Measurements from ENCODE around the gene COIL.

The COIL gene

DNA sequence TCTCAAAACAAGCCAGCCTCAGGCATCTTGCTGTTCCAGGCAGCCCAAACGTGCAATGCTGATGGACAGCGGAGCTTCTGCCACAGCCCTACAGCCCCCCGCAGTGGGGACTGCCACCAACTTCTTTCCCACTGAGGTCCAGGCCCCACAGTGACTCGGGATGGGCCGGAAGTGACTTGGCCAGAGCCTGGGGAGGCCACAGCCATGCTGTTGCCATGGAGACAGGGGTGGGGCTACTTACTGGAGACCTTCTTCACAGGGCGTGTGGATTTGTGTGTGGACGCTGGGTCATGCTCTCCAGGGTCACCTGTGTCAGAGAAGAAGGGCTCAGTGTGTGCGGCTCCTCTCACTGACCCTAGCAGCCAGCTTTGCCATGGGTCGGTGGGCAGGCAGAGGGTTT is 62.0 kb downstream of the COIL start:
- no peak for FAIRE-seq
- no peak for TF ChIP-seq POLR2AphosphoS5 (IDR thresholded peaks at IDR 0.05; ENCODE audit: low read depth, low read length)
- TF ChIP-seq POLR2A (IDR thresholded peaks at IDR 0.05; ENCODE audit: low read depth, low read length), result no peak
- no peak for TF ChIP-seq TAF1 (IDR thresholded peaks at IDR 0.05; ENCODE audit: borderline replicate concordance, low read depth, low read length)
- no peak for DNase-seq (ENCODE audit: insufficient read length)

DNA sequence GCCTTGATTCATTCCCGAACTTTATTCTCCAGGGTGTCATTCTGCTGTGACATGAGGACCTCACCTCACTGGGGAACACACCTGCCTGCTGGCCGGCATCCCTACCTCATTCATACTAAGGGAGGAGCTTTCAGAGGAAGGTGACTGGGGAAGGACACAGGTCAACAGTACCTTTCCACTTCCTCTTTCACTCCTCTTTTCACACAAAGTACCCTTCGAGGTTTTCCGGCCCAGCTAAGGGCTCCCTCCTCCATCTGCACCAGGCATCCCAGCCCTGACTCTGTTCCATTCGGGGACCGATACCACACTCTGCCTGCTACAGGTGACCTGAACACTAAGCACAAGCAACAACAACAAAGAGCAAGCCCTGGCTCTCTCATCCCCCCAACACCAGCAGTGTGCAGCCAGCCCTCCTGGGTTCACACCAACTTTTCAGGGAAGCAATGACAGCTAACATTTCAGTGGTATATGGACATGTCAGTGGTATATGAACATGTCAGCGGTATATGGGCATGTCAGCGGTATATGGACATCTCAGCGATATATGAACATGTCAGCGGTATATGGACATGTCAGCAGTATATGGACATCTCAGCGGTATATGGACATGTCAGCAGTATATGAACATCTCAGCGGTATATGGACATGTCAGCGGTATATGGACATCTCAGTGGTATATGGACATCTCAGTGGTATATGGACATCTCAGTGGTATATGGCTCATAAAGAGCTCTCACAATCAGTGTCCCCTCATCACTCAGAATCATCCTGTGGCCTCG is 63.0 kb downstream of the COIL start:
- FAIRE-seq (no peak), DNase-seq (ENCODE audit: insufficient read length) (no peak)
- TF ChIP-seq POLR2AphosphoS5 (IDR thresholded peaks at IDR 0.05; ENCODE audit: low read depth, low read length), result no peak
- peak; percentile 30; the same call in 1 of the 2 replicates for TF ChIP-seq POLR2A (IDR thresholded peaks at IDR 0.05; ENCODE audit: low read depth, low read length)
- TF ChIP-seq TAF1 (IDR thresholded peaks at IDR 0.05; ENCODE audit: borderline replicate concordance, low read depth, low read length), result no peak

DNA sequence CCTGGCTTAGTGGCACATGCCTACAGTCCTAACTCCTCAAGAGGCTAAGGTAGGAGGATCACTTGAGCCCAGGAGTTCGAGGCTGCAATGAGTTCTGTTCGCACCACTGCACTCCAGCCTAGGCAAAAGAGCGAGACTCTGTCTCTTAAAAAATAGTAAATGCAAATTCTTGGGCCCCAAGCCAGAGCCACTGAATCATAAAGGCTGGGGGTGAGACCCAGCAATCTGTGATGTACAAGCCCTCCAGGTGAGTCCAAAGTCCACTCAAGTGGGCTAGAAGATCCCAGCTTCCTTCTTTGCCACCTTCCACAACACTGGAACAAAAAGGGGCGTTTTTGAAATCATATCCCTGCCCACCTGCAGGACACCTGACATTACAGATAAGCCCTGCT is 63.9 kb downstream of the COIL start:
- TF ChIP-seq POLR2A (IDR thresholded peaks at IDR 0.05; ENCODE audit: low read depth, low read length), result no peak
- TF ChIP-seq POLR2AphosphoS5 (IDR thresholded peaks at IDR 0.05; ENCODE audit: low read depth, low read length), result no peak
- TF ChIP-seq TAF1 (IDR thresholded peaks at IDR 0.05; ENCODE audit: borderline replicate concordance, low read depth, low read length), result no peak
- DNase-seq (ENCODE audit: insufficient read length), result no peak
- no peak for FAIRE-seq

GRCh38 chr17:56896217-56896967 is 64.5 kb downstream of the COIL start:
- FAIRE-seq, result no peak
- TF ChIP-seq POLR2AphosphoS5 (IDR thresholded peaks at IDR 0.05; ENCODE audit: low read depth, low read length), result no peak
- TF ChIP-seq POLR2A (IDR thresholded peaks at IDR 0.05; ENCODE audit: low read depth, low read length), result no peak
- TF ChIP-seq TAF1 (IDR thresholded peaks at IDR 0.05; ENCODE audit: borderline replicate concordance, low read depth, low read length), result no peak
- no peak for DNase-seq (ENCODE audit: insufficient read length)

DNA sequence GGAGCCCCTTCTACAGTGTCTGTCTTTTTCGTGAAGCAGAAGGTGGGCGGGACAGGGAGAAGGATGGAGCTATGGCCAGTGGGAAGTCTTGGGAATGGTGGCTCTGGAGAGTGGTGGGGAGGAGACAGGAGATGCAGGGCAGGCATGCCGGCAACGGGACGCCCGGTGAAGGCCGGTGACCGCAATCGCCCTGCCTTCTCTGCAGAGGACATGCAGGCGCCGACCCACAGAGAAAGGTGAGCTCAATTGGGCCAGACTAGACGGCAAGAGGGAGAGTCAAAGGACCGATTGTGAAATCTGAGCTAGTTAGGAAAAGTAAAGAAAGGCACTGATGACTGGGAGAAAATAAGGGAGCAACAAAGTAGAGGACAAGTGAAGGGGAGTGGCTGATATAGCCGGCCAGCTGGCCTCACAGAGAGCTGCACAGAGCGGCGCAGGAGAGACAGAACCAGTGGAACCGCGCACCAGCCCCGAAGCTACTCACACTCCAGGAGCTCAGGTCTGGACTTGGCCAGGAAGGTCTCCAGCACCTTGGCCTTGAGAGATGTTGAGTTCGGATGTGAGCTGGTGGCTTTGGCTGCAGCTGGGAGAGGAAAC is 65.9 kb downstream of the COIL start:
- TF ChIP-seq POLR2AphosphoS5 (IDR thresholded peaks at IDR 0.05; ENCODE audit: low read depth, low read length) (no peak), POLR2A (IDR thresholded peaks at IDR 0.05; ENCODE audit: low read depth, low read length) (no peak), TAF1 (IDR thresholded peaks at IDR 0.05; ENCODE audit: borderline replicate concordance, low read depth, low read length) (no peak)
- no peak for DNase-seq (ENCODE audit: insufficient read length)
- no peak for FAIRE-seq

DNA sequence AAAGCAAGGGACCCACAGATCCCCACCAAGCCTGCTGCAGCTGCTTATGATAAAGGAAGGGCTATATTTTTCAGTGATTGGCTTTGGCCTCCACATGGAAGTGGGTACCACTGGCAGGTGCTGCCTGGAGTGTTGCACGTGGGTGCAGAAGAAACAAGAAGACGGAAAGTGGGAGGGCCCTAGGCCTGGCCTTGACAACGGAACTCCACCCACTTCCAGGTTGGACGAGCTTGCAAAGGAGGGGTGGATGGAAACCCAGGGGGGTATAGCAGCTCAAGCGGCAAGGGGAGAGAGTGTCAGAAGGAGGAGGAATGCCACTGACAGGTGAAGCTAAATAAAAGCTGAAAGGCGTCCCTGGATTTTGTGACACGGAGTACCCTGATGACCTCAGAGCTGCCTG is 67.3 kb downstream of the COIL start:
- DNase-seq (ENCODE audit: insufficient read length), result no peak
- no peak for TF ChIP-seq POLR2A (IDR thresholded peaks at IDR 0.05; ENCODE audit: low read depth, low read length)
- no peak for TF ChIP-seq TAF1 (IDR thresholded peaks at IDR 0.05; ENCODE audit: borderline replicate concordance, low read depth, low read length)
- TF ChIP-seq POLR2AphosphoS5 (IDR thresholded peaks at IDR 0.05; ENCODE audit: low read depth, low read length), result no peak
- FAIRE-seq, result no peak

DNA sequence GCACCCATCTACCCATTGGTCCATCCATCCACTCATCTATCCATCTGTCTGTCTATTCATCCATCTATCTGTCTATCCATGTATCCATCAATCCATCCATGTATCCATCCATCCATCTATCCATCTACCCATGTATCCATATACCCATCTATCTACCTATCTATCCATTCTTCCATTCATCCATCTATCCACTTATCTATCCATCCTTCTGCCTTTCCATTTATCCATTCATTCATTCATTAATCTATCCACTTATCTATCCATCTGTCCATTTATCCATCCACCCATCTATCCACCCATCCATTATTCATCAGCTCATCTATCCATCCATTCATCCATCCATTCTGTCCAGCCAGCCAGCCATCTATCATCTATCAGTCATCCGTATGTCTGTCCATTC is 68.5 kb downstream of the COIL start:
- FAIRE-seq, result no peak

DNA sequence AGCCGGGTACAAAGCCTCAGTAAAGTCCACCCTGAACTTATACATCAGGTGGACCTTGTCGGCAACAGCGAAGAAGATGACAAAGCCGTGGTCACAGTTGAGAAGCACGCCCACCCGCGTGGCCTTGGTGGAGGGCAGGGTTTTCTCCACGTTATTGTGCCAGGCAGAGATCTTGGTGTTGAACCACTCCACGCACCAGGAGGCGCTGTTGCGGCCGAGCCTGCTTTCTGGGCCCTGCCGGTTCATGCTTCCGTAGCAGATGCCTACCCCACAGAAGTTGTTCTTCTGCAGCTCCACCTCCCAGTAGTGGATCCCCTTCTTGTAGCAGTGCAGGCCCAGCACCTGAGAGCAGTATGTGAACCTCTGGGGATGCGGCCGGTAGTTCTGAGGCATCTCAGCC is 69.1 kb downstream of the COIL start:
- DNase-seq (ENCODE audit: insufficient read length) (no peak), FAIRE-seq (no peak)
- TF ChIP-seq POLR2A (IDR thresholded peaks at IDR 0.05; ENCODE audit: low read depth, low read length) (no peak), POLR2AphosphoS5 (IDR thresholded peaks at IDR 0.05; ENCODE audit: low read depth, low read length) (no peak), TAF1 (IDR thresholded peaks at IDR 0.05; ENCODE audit: borderline replicate concordance, low read depth, low read length) (no peak)

More for the DNA sequence above, 68.5 kb downstream of the COIL start:
- no peak for TF ChIP-seq TAF1 (IDR thresholded peaks at IDR 0.05; ENCODE audit: borderline replicate concordance, low read depth, low read length)
- DNase-seq (ENCODE audit: insufficient read length), result no peak

DNA sequence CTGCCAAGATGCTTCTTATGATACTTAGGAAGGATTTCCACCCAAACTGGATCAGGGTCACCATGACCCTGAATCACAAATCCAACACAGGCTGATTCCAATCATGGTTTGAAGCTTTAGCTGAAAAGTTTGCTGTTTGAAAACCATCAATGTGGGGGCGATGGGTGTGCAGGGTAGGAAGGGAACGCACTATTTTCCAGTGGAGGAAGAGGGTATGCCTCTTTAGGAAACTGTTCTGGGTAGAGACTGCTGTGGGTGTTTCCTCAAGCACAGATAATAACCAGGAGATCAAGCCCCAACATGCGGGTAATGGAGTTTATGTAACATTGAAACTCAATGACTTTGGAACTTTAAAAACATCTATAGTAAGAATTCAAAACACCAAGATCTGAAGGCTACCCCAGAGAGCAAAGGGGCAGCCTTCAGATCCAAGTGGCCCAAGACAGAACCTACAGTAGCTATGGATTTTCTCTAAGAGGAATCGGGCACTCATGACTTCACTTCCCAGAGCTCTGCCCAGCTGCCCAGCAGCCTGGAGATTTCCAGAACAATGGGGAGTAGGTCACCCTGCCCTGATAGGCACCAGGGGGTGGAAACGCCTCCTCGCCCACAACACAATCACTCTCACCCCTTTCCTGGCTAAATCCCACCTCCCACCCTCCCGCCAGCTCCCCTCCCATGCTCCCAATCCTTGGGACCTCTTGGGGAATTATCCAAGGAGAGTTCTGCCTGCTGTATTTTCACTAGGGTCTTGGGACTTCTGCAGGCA is 69.8 kb downstream of the COIL start:
- no peak for TF ChIP-seq TAF1 (IDR thresholded peaks at IDR 0.05; ENCODE audit: borderline replicate concordance, low read depth, low read length)
- TF ChIP-seq POLR2AphosphoS5 (IDR thresholded peaks at IDR 0.05; ENCODE audit: low read depth, low read length), result no peak
- TF ChIP-seq POLR2A (IDR thresholded peaks at IDR 0.05; ENCODE audit: low read depth, low read length), result no peak
- FAIRE-seq (no peak), DNase-seq (ENCODE audit: insufficient read length) (no peak)

DNA sequence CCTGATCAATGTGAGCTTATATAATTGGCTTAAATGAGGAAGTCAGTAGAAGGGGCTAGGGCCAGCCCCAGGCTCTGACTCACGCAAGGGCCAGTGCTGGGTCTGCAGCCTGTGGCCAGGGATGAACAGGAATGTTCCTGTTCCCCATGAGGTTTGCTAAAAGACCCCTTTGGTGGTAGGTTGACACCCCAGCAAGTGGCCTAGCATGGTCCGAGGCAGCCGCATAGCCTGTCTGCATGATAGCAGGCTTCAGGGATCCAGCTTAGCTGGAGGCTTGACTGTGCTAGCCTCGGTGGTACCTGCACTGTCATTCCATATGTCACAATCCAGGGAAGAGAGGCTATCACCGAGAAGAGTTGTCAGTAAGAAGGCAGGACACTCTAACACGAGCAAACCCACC is 70.5 kb downstream of the COIL start:
- no peak for TF ChIP-seq TAF1 (IDR thresholded peaks at IDR 0.05; ENCODE audit: borderline replicate concordance, low read depth, low read length)
- no peak for TF ChIP-seq POLR2AphosphoS5 (IDR thresholded peaks at IDR 0.05; ENCODE audit: low read depth, low read length)
- TF ChIP-seq POLR2A (IDR thresholded peaks at IDR 0.05; ENCODE audit: low read depth, low read length), result no peak
- no peak for DNase-seq (ENCODE audit: insufficient read length)
- no peak for FAIRE-seq
